MM.1S (cell line): Measurements from ENCODE around the gene ERO1A.

Experiments used
- EZH2 ChIP-seq: fragments of 300-600 bp; sonication (generic); optimal IDR thresholded peaks from 2 replicates; pipeline ENCODE3; 2017; ENCODE audit warnings: low read depth, mild to moderate bottlenecking, antibody characterized with exemption, low read length, mixed read lengths
- TF ChIP-seq, protein P1 (sequence below): fragments of 300-600 bp; sonication (generic); IDR thresholded peaks from 2 replicates; pipeline ENCODE4 v1.5.1; 2016; ENCODE audit warnings: antibody characterized with exemption, low read length, mixed read lengths

DNA sequence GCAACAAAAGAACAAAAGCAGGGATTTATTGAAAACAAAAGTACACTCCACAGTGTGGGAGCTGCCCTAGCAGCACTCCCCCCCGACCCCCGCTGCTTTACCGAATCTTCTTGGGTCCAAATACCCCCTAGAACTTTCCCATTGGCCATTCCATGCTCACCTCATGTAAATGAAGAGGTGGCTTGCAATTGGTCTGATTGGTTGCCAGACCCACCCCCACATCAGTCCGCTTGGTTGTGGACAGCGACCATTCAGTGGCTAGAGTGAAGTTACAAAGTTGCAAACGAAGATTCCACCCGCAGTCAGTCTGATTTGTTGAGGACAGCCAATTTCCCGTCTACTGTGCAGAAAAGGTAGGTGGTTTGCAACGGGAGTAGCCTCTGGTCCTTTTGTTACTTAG is 38.5 kb upstream of the ERO1A start:
- no peak for TF ChIP-seq EZH2
- TF ChIP-seq, protein P1, sequence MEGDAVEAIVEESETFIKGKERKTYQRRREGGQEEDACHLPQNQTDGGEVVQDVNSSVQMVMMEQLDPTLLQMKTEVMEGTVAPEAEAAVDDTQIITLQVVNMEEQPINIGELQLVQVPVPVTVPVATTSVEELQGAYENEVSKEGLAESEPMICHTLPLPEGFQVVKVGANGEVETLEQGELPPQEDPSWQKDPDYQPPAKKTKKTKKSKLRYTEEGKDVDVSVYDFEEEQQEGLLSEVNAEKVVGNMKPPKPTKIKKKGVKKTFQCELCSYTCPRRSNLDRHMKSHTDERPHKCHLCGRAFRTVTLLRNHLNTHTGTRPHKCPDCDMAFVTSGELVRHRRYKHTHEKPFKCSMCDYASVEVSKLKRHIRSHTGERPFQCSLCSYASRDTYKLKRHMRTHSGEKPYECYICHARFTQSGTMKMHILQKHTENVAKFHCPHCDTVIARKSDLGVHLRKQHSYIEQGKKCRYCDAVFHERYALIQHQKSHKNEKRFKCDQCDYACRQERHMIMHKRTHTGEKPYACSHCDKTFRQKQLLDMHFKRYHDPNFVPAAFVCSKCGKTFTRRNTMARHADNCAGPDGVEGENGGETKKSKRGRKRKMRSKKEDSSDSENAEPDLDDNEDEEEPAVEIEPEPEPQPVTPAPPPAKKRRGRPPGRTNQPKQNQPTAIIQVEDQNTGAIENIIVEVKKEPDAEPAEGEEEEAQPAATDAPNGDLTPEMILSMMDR: no peak
